Measurements from ENCODE around the gene NUP42. TPM values are rescaled to one million over a fixed set of nuclear protein-coding genes. Genes with fewer than 3 reads are reported as not detected.

NUP42 gene
- total RNA-seq, 1 experiment from 2014 or later = 48.6 TPM

GRCh38 chr7:23247603-23248335, 65.9 kb downstream of the NUP42 start:
- H3K27me3 ChIP-seq (ENCODE audit: low read length) = peaks cover 16% of the 10 kb centered on the region; the same call in 1 of the 2 replicates
- ChIA-PET POLR2A (ENCODE audit: unreplicated experiment) (no interaction called here), CTCF (interaction anchor here (0.6 kb wide), 1 partner anchor 63 kb away, joined by 3 read pairs; no protein-coding TSS in a partner anchor)
- no peak for DNase-seq
- no peaks in the 10 kb centered on the region for H3K4me1 ChIP-seq (ENCODE audit: insufficient read depth, low read length)
- no peaks in the 10 kb centered on the region for H3K9me2 ChIP-seq (replicated peaks; ENCODE audit: low read length)
- no peak overlapping the region for H3K4me2 ChIP-seq (ENCODE audit: low read length)
- no peak for TF ChIP-seq EZH2phosphoT487 (IDR thresholded peaks at IDR 0.05; ENCODE audit: borderline replicate concordance, low read length)
- no peak for TF ChIP-seq EZH2 (IDR thresholded peaks at IDR 0.05; ENCODE audit: low read length, unreplicated experiment)
- TF ChIP-seq CTCF (conservative IDR thresholded peaks at IDR 0.05; ENCODE audit: low read depth, low read length) = no peak
- BruUV-seq (replicated peaks) = no TSS peak
- H4K20me1 ChIP-seq (ENCODE audit: low read length) = no peaks in the 10 kb centered on the region
- H3F3A ChIP-seq (ENCODE audit: low read length, unreplicated experiment) = no peaks in the 10 kb centered on the region
- intact Hi-C loops (cut with micrococcal nuclease) = no loop called here
- no peak overlapping the region for H3K4me3 ChIP-seq (ENCODE audit: low read length)
- H3K36me3 ChIP-seq (ENCODE audit: low read depth, low read length) = no peaks in the 10 kb centered on the region
- ATAC-seq = no peak
- H3K9ac ChIP-seq (ENCODE audit: low read length) = no peak overlapping the region
- H3K79me2 ChIP-seq (ENCODE audit: low read length) = no peaks in the 10 kb centered on the region
- 0 out of 2 replicates have a peak, but pooled peaks cover 4% of the 10 kb centered on the region for H3K9me3 ChIP-seq (ENCODE audit: low read length)
- no peak overlapping the region for H3K27ac ChIP-seq (ENCODE audit: low read length)
- no peak overlapping the region for H2AFZ ChIP-seq (ENCODE audit: low read length)

- Histone ChIP-seq H3K36me3 (ENCODE audit: low read depth, low read length) (no peaks in the 10 kb centered on the region), H3K9me3 (ENCODE audit: low read length) (0 out of 2 replicates have a peak, but pooled peaks cover 4% of the 10 kb centered on the region), H3K27ac (ENCODE audit: low read length) (no peak overlapping the region), H3K4me2 (ENCODE audit: low read length) (no peak overlapping the region), H3F3A (ENCODE audit: low read length, unreplicated experiment) (no peaks in the 10 kb centered on the region), H3K4me1 (ENCODE audit: insufficient read depth, low read length) (no peaks in the 10 kb centered on the region), H4K20me1 (ENCODE audit: low read length) (no peaks in the 10 kb centered on the region), H3K4me3 (ENCODE audit: low read length) (no peak overlapping the region), H3K9me2 (replicated peaks; ENCODE audit: low read length) (no peaks in the 10 kb centered on the region), H2AFZ (ENCODE audit: low read length) (no peak overlapping the region), H3K9ac (ENCODE audit: low read length) (no peak overlapping the region), H3K27me3 (ENCODE audit: low read length) (peaks cover 16% of the 10 kb centered on the region; the same call in 1 of the 2 replicates), H3K79me2 (ENCODE audit: low read length) (no peaks in the 10 kb centered on the region)
- no TSS peak for BruUV-seq (replicated peaks)
- POLR2A ChIA-PET (ENCODE audit: unreplicated experiment) = no interaction called here
- intact Hi-C loops (cut with micrococcal nuclease) = no loop called here
- ATAC-seq (no peak), DNase-seq (no peak)
- CTCF ChIA-PET = interaction anchor here (0.6 kb wide), 1 partner anchor 30 kb away, joined by 3 read pairs; no protein-coding TSS in a partner anchor
- TF ChIP-seq CTCF (conservative IDR thresholded peaks at IDR 0.05; ENCODE audit: low read depth, low read length) (no peak), EZH2 (IDR thresholded peaks at IDR 0.05; ENCODE audit: low read length, unreplicated experiment) (no peak), EZH2phosphoT487 (IDR thresholded peaks at IDR 0.05; ENCODE audit: borderline replicate concordance, low read length) (no peak)
Measured at GRCh38 chr7:23249486-23249885, 67.6 kb downstream of the NUP42 start.

Other genes starting within 250 kb of the NUP42 start
- 15.0 and 15.5 TPM in 2 replicates for gene HYCC1, start 167.9 kb upstream of the NUP42 start, total RNA-seq (2014; rRNA removed)
- 31.1 and 34.9 TPM in 2 replicates for gene KLHL7, start 76.3 kb upstream of the NUP42 start, total RNA-seq (2014; rRNA removed)
- gene GPNMB, start 64.7 kb downstream of the NUP42 start, total RNA-seq (2014; rRNA removed) = 0.04 TPM in 1 of 2 replicates, not detected in the other
- 284 and 306 TPM in 2 replicates for gene MALSU1, start 117.3 kb downstream of the NUP42 start, total RNA-seq (2014; rRNA removed)

Data from PC-3 (cell line).